Right cardiac atrium (tissue), 5 donors: ENCODE measurements around the gene UFSP2. TPM values are rescaled to one million over a fixed set of nuclear protein-coding genes. Genes with fewer than 3 reads are reported as not detected.

ENCODE experiments used
- ATAC-seq, 2 donors: fragments of 200-7000 bp; cut with Tn5 transposase; one replicate each; pipeline versions ENCODE4 v1.8.0 to v1.9.1; 2020; ENCODE audit warnings: moderate library complexity in 2 of 2, mild to moderate bottlenecking in 1 of 2
- DNase-seq, 3 donors: peaks; one replicate each; pipeline ENCODE4 v3.0.0-alpha.2; 2020
- H3K27ac ChIP-seq: one replicate; pipeline ENCODE4 v1.5.1; 2013; ENCODE audit warnings: mild to moderate bottlenecking, low read length, control low read depth, moderate library complexity
- H3K27me3 ChIP-seq: one replicate; pipeline ENCODE4 v1.6.1; 2013; ENCODE audit not compliant: control insufficient read depth, insufficient read depth
- H3K4me1 ChIP-seq: one replicate; pipeline ENCODE4 v1.6.1; 2013; ENCODE audit warnings: low read length; ENCODE audit not compliant: control insufficient read depth, insufficient read depth
- H3K4me3 ChIP-seq: one replicate; pipeline ENCODE4 v1.5.1; 2013; ENCODE audit warnings: low read length, control low read depth
- H3K9me3 ChIP-seq: one replicate; pipeline ENCODE4 v1.6.1; 2013; ENCODE audit warnings: low read length; ENCODE audit not compliant: control insufficient read depth
- WGBS: extraction: QIAGEN DNeasy Blood & Tissue Kit; methylation state at CpG from one replicate; pipeline ENCODE4 v1.1.7; 2013; 5-methylcytosine and 5-hydroxymethylcytosine counted together
- intact Hi-C, 4 donors: fragments of 100-400 bp; cut with DNase I; formaldehyde crosslinking; loops; one replicate each; pipeline versions ENCODE4 v1.11.0 to v1.14.0; 2022 to 2023
- polyA plus RNA-seq: library from polyadenylated mRNA; stranded (reverse); fragments of 200-250 nt; gene quantifications from one replicate; pipeline ENCODE4 v1.2.3, GENCODE V29; 2013
- total RNA-seq, 4 donors: library from RNA; stranded (reverse); fragmentation: NEBNext Ultra II Directional; extraction: Animal tissue kit (Norgen Biotek cat#: 25700); gene quantifications; one replicate each; pipeline ENCODE4 v1.2.1, GENCODE V29; 2021
- donor health status: healthy with polysubstance abuse.
- donor health status: DM: no; HTN: yes; CAD: no.
- donor health status: DM: no; HTN: no; CAD: no.
- donor health status: DM: no; HTN: yes; CAD: no; lungs with severe emphysema.
- donor health status: DM: yes; HTN: yes; CAD: no.

The UFSP2 gene
- total and polyA plus RNA-seq, 5 donors, result 34.3 to 56.9 (median 49.6) TPM

GRCh38 chr4:185398618-185399017 is 27.1 kb downstream of the UFSP2 start:
- DNase-seq (no peak), ATAC-seq (no peak)
- intact Hi-C loops, result loop anchor here in 2 of 4 donors (10.0 kb wide), 1 partner anchor 184 kb away; no protein-coding TSS in a partner anchor
- Histone ChIP-seq H3K4me1 (no peaks in the 10 kb centered on the region), H3K4me3 (peak overlapping the region; percentile 39), H3K27me3 (no peaks in the 10 kb centered on the region), H3K27ac (peak overlapping the region; percentile 21), H3K9me3 (no peaks in the 10 kb centered on the region)
- 25% methylated on average over 2 of the region's 2 CpGs for WGBS

- Histone ChIP-seq H3K4me3 (peak within 1 kb of the TSS; percentile 63), H3K4me1 (no peaks in the 10 kb centered on the region), H3K27ac (peak within 1 kb of the TSS; percentile 96), H3K9me3 (no peaks in the 10 kb centered on the region), H3K27me3 (no peaks in the 10 kb centered on the region)
- intact Hi-C loops, result loop anchor here in 2 of 4 donors (10.0 kb wide), 1 partner anchor 182 kb away; no protein-coding TSS in a partner anchor
- peak; percentile 47 to 78 (median 76) for DNase-seq
- ATAC-seq, result peak; percentile 7 to 8
- 6% methylated on average over 38 of the region's 38 CpGs for WGBS
Measured at GRCh38 chr4:185396724-185397385, 28.9 kb downstream of the UFSP2 start, which contains the start of gene ANKRD37. Gene ANKRD37 (plus strand): TSS chr4:185396841. CDS start chr4:185396924, 83 bp downstream.

GRCh38 chr4:185395956-185396723 is 29.6 kb downstream of the UFSP2 start:
- DNase-seq, result peak; percentile 97 to 99 (median 99)
- Histone ChIP-seq H3K27ac (peak overlapping the region; percentile 96), H3K27me3 (no peaks in the 10 kb centered on the region), H3K4me1 (no peaks in the 10 kb centered on the region), H3K4me3 (peak overlapping the region; percentile 63), H3K9me3 (no peaks in the 10 kb centered on the region)
- under 1% methylated on average over 98 of the region's 98 CpGs for WGBS
- peak; percentile 97 to 99 for ATAC-seq
- intact Hi-C loops, result loop anchor here in 2 of 4 donors (10.0 kb wide), 1 partner anchor 181 kb away; no protein-coding TSS in a partner anchor

- 13% methylated on average over 12 of the region's 12 CpGs for WGBS
- DNase-seq, result no peak
- no peak for ATAC-seq
- intact Hi-C loops, result loop anchor here in 2 of 4 donors (10.0 kb wide), 1 partner anchor 181 kb away; no protein-coding TSS in a partner anchor
- no peaks in the 10 kb centered on the region for H3K27me3 ChIP-seq
- H3K4me1 ChIP-seq, result no peaks in the 10 kb centered on the region
- H3K27ac ChIP-seq, result peak within 1 kb of the TSS; percentile 96
- peak within 1 kb of the TSS; percentile 63 for H3K4me3 ChIP-seq
- no peaks in the 10 kb centered on the region for H3K9me3 ChIP-seq
Measured at GRCh38 chr4:185395238-185395955, 30.4 kb downstream of the UFSP2 start, which contains the start of gene LRP2BP. Gene LRP2BP (minus strand): TSS chr4:185395924. CDS start chr4:185378186, 17,738 bp downstream.

DNA sequence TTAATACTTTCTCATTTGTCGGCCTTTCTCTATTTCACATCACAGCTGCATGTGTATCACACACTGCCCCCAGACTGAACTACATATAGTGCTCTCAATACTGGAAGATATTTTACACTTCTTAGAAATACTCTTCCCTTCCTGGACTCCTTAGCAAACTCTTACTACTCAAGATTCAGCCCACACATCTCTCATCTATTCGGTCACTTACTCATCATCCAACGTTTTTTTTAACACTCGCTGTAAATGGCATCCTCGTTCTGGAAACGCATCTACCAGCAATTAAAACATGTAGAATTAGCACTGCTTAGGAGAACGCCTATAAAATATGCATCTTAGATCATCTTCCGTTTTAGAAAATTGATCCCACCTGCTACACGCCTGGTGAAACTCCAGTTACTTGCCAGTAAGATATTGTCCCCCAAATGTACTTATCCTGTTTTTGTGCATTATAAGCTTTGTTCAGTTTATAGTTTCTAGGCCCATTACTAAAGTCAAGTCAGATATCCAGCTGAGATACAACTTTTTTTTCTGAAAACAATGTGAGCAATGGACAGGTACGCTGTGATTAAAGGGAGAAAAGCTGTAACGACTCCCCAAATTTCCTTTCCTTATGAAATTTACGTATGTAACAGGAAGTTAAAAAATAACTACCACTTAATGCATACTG is 31.1 kb downstream of the UFSP2 start:
- peak overlapping the region; percentile 54 for H3K4me3 ChIP-seq
- DNase-seq, result no peak
- WGBS, result 56% methylated on average over 12 of the region's 12 CpGs
- no peak overlapping the region for H3K27ac ChIP-seq
- H3K27me3 ChIP-seq, result no peaks in the 10 kb centered on the region
- H3K4me1 ChIP-seq, result no peaks in the 10 kb centered on the region
- no peak for ATAC-seq
- H3K9me3 ChIP-seq, result no peaks in the 10 kb centered on the region
- intact Hi-C loops, result loop anchor here in 2 of 4 donors (10.0 kb wide), 1 partner anchor 180 kb away; no protein-coding TSS in a partner anchor

DNA sequence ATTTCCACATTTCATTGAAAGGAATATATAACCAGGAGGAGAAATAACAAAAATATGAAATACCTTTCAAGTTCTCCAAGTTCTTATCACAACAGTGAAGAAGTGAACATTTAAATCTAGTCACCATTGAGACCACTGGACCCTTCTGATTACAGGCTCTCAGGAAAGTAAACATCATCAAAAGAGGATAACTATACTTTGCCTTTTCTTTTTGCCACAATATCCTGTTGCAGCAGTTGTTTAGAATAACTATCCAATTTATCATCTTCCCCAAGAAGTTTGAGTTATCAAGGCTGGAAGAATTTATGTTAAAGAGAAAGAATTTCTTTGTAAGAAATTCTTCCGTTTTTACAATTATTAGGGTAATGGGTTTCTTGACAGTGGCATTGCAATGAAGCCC is 33.6 kb downstream of the UFSP2 start:
- DNase-seq, result no peak
- intact Hi-C loops, result loop anchor here in 2 of 4 donors (10.0 kb wide), 1 partner anchor 177 kb away; no protein-coding TSS in a partner anchor
- no peak for ATAC-seq
- 94% methylated on average over 1 of the region's 1 CpG for WGBS
- Histone ChIP-seq H3K27ac (no peak overlapping the region), H3K27me3 (no peaks in the 10 kb centered on the region), H3K4me1 (no peaks in the 10 kb centered on the region), H3K9me3 (no peaks in the 10 kb centered on the region), H3K4me3 (no peak overlapping the region)

GRCh38 chr4:185390941-185391340 is 34.8 kb downstream of the UFSP2 start:
- H3K4me1 ChIP-seq, result no peaks in the 10 kb centered on the region
- ATAC-seq, result no peak

DNA sequence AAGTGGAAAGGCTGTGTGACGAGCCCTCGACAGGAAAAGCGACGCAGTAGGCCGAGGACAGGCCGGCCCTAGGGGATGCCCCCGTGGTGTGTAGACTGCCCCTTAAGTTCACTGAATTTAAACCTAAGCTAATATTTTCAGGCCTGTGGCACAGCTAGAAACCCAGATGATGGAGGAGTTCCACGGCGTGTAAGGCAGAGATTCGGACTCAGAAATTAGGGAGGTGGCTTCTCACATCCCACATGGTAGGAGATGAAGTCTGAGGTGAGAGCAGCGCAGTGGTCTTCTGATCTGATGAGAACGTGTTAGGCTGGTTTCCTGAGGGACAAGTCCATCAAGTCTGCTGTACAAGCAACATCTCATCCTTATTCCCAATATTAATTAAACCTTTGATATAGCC is 37.8 kb downstream of the UFSP2 start:
- Histone ChIP-seq H3K4me1 (no peaks in the 10 kb centered on the region), H3K9me3 (no peaks in the 10 kb centered on the region), H3K27ac (no peak overlapping the region), H3K4me3 (no peak overlapping the region), H3K27me3 (no peaks in the 10 kb centered on the region)
- WGBS, result 92% methylated on average over 12 of the region's 12 CpGs
- ATAC-seq, result no peak
- no peak for DNase-seq
- intact Hi-C loops, result no loop called here

More at GRCh38 chr4:185390941-185391340, 34.8 kb downstream of the UFSP2 start:
- Histone ChIP-seq H3K27me3 (no peaks in the 10 kb centered on the region), H3K9me3 (no peaks in the 10 kb centered on the region), H3K27ac (no peak overlapping the region), H3K4me3 (no peak overlapping the region)
- no peak for DNase-seq
- intact Hi-C loops, result loop anchor here in 2 of 4 donors (10.0 kb wide), 1 partner anchor 176 kb away; no protein-coding TSS in a partner anchor
- WGBS, result 93% methylated on average over 6 of the region's 6 CpGs

DNA sequence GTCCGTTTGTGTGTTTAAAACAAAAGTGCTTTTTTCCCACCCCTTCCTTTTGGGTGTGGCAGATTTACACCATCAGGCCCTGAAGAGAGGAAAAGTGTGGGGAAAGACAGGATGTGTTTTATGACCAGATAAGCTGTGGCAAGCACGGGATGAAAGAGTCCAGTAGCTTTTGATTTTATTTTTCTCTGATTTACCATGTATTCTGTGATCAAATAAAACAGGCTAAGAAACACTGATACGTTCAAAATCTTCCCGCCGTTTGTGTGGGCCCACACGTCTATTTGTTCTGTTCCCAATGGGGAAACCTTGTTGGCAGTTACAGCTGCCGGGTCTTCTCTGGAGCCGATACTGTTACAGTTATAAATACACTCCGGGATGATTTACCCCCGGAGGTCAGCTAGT is 40.8 kb downstream of the UFSP2 start:
- intact Hi-C loops, result no loop called here
- WGBS, result 10% methylated on average over 10 of the region's 10 CpGs

GRCh38 chr4:185384061-185384460 is 41.7 kb downstream of the UFSP2 start:
- 96% methylated on average over 2 of the region's 2 CpGs for WGBS
- no peaks in the 10 kb centered on the region for H3K9me3 ChIP-seq
- DNase-seq (no peak), ATAC-seq (no peak)
- intact Hi-C loops, result no loop called here
- no peaks in the 10 kb centered on the region for H3K27me3 ChIP-seq
- H3K4me1 ChIP-seq, result no peaks in the 10 kb centered on the region
- no peak overlapping the region for H3K27ac ChIP-seq
- no peak overlapping the region for H3K4me3 ChIP-seq

More for the DNA sequence above, 40.8 kb downstream of the UFSP2 start:
- Histone ChIP-seq H3K9me3 (no peaks in the 10 kb centered on the region), H3K4me3 (peak overlapping the region; percentile 41), H3K27ac (no peak overlapping the region), H3K27me3 (no peaks in the 10 kb centered on the region), H3K4me1 (no peaks in the 10 kb centered on the region)
- DNase-seq (no peak), ATAC-seq (peak; percentile 55 to 89)
